ENCODE data around the gene TMOD1. TPM values are rescaled to one million over a fixed set of nuclear protein-coding genes. Genes with fewer than 3 reads are reported as not detected.
A peak's percentile ranks its signal among the peaks of the same experiment; 100 is the strongest.

TMOD1 gene
- total RNA-seq, 1 donor: 0.18 TPM

DNA sequence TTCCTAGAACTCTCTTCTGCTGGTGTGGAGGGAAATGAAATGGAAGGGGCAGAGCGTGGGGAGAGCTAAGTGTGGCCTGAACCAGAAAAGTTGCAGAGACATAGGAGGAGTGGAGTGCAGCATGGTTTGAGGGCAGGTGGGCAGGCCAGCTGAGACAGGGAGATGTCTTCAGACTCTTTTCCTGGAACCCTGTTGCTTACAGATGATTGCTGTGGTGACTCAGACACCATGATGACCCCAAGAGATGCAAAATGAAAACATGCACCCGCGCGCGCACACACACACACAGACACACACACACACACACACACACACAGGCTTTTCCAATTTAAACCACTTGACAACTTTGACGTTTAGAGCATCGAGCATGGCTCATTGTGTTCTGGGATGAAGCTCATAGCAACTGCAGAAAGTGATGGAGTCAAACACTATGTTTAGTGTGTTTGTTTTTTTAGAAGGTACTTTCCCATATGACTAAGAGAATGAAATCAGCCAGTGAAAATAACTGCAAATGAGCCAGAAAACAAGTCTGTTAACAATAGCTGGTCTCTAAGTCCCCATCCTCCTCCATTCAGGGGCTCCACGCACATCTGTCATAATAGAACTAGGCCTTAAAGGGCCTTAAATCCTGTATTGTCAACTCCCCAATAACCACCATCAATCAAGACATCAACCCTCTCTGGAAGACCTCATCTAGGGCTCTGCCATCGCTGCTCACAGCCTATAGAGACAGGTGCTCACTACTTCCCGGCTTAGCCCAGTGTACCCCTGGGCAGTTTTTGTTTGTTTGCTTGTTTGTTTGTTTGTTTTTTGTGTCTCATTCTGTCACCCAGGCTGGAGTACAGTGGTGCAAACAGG is 9.6 kb downstream of the TMOD1 start:
- no peak overlapping the region for H3K4me3 ChIP-seq (ENCODE audit: low read depth, low read length)
- TF ChIP-seq, protein P1, sequence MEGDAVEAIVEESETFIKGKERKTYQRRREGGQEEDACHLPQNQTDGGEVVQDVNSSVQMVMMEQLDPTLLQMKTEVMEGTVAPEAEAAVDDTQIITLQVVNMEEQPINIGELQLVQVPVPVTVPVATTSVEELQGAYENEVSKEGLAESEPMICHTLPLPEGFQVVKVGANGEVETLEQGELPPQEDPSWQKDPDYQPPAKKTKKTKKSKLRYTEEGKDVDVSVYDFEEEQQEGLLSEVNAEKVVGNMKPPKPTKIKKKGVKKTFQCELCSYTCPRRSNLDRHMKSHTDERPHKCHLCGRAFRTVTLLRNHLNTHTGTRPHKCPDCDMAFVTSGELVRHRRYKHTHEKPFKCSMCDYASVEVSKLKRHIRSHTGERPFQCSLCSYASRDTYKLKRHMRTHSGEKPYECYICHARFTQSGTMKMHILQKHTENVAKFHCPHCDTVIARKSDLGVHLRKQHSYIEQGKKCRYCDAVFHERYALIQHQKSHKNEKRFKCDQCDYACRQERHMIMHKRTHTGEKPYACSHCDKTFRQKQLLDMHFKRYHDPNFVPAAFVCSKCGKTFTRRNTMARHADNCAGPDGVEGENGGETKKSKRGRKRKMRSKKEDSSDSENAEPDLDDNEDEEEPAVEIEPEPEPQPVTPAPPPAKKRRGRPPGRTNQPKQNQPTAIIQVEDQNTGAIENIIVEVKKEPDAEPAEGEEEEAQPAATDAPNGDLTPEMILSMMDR (IDR thresholded peaks at IDR 0.05; ENCODE audit: insufficient read depth, low read length): no peak
- peak; percentile 65 for DNase-seq (ENCODE audit: low read depth)

DNA sequence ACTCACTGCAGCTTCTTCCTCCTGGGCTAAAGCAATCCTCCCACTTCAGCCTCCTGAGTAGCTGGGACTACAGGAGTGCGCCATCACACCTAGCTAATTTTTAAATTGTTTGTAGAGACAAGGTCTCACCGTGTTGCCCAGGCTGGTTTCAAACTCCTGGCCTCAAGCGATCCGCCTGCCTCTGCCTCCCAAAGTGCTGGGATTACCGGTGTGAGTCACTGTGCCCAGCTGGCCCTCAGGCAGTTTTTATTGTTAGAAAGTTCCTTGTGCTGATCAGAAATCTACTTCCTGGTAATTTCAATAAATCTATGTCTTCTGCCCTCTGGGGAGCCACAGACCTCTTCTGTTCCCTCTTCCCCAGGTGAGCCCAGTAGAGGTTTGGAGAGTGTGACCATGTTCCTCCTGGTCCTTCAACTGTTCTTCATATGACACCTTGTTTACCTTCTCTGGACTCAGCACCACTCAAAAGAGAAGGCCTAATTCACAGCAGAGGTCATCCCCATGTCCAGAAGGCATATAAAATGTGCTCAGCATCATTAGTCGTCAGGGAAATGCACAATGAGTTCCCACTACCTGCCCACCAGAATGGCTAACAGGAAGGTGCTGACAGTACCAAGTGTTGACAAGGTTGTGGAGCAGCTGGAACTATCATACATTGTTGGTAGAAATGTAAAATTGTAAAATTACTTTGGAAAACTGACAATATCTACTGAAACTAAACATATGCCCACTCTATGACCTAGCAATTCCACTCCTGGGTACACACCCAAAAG is 10.4 kb downstream of the TMOD1 start:
- H3K4me3 ChIP-seq (ENCODE audit: low read depth, low read length): no peak overlapping the region
- no peak for DNase-seq (ENCODE audit: low read depth)
- TF ChIP-seq, protein P1 (IDR thresholded peaks at IDR 0.05; ENCODE audit: insufficient read depth, low read length): no peak

DNA sequence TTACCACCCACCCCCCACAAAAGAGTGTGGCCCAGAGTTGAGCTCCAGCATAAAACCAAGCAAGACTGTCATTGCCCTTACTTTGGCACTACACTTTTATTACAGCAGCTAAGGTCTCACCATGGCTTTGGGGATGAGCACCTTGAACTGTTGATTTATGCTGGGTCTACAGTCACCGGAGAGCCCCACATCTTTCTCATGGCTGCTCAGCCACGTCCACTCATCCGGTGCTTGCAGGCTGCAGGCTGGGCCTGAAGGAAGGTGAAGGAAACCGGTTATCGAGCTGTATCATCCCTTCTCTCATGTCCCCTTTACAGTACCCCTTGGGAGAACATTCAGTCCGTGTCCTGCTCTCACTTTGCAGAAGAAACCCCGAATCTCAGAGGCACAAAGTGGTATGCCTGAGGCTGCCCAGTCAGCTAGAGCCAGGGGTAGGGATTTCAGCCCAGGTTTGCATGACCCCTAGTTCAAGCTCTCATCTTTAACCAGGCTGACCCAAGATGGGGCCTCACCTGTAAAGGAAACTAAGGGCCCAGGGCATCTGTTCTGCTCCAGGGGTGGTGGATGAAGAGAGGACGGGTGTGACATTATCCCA is 11.6 kb downstream of the TMOD1 start:
- no peak overlapping the region for H3K4me3 ChIP-seq (ENCODE audit: low read depth, low read length)
- TF ChIP-seq, protein P1 (IDR thresholded peaks at IDR 0.05; ENCODE audit: insufficient read depth, low read length): no peak
- DNase-seq (ENCODE audit: low read depth): no peak

GRCh38 chr9:97514531-97514930 is 13.1 kb downstream of the TMOD1 start:
- DNase-seq (ENCODE audit: low read depth): no peak
- H3K4me3 ChIP-seq (ENCODE audit: low read depth, low read length): no peak overlapping the region
- TF ChIP-seq, protein P1 (IDR thresholded peaks at IDR 0.05; ENCODE audit: insufficient read depth, low read length): no peak

DNA sequence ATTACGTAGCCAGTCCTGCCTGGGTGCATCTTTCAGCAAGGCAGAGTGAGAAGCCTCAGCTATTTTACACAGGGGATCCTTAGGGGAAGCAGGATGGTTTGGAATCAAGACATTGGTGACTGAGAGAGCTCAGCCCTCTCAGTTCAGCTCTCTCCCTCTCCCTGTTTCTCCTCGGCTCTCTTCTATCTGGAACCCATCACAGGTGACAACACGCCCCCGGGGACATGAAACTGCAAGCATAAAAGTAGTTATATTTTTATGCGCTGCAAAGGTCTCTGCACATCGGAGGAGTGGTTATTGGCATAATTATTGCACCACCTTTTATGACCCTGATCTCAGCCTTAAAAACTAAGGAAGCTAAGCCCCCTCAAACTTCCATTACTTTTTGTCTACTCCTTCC is 14.2 kb downstream of the TMOD1 start:
- no peak for DNase-seq (ENCODE audit: low read depth)
- no peak overlapping the region for H3K4me3 ChIP-seq (ENCODE audit: low read depth, low read length)
- TF ChIP-seq, protein P1 (IDR thresholded peaks at IDR 0.05; ENCODE audit: insufficient read depth, low read length): no peak

GRCh38 chr9:97516111-97516510 is 14.6 kb downstream of the TMOD1 start:
- DNase-seq (ENCODE audit: low read depth): no peak
- TF ChIP-seq, protein P1 (IDR thresholded peaks at IDR 0.05; ENCODE audit: insufficient read depth, low read length): no peak
- H3K4me3 ChIP-seq (ENCODE audit: low read depth, low read length): no peak overlapping the region

Data from fibroblast of the aortic adventitia (primary cell).